NT2/D1 (cell line): Measurements from ENCODE around the gene RFPL4AL1.
"Not testable (repeated sequence)": the region's sequence is repeated elsewhere in the genome, so short reads cannot be mapped to it uniquely, and the experiment has no call there.

ENCODE experiments used
- DNase-seq: peaks from one replicate; pipeline ENCODE4 v3.0.0-alpha.2; 2011; ENCODE audit warnings: low read depth, low spot score
- H3K27me3 ChIP-seq: 2 replicates; pipeline ENCODE4 v1.6.0; 2011; ENCODE audit warnings: mild to moderate bottlenecking; ENCODE audit not compliant: insufficient read length, insufficient read depth
- H3K36me3 ChIP-seq: 2 replicates; pipeline ENCODE4 v1.6.1; 2011; ENCODE audit warnings: mild to moderate bottlenecking, low read length, mixed read lengths; ENCODE audit not compliant: insufficient read depth, insufficient read length
- H3K4me1 ChIP-seq: 2 replicates; pipeline ENCODE4 v1.5.1; 2011; ENCODE audit not compliant: insufficient read depth, insufficient read length
- H3K4me3 ChIP-seq: 2 replicates; pipeline ENCODE4 v1.5.1; 2011; ENCODE audit warnings: low read depth; ENCODE audit not compliant: insufficient read length
- H3K9ac ChIP-seq: 2 replicates; pipeline ENCODE4 v1.6.0; 2011; ENCODE audit warnings: low read depth; ENCODE audit not compliant: insufficient read length
- H3K9me3 ChIP-seq: 2 replicates; pipeline ENCODE4 v1.5.1; 2011; ENCODE audit warnings: mild to moderate bottlenecking, low read length; ENCODE audit not compliant: insufficient read depth
- SUZ12 ChIP-seq: IDR thresholded peaks from 2 replicates; pipeline ENCODE4 v1.6.1; 2011; ENCODE audit not compliant: insufficient read length, insufficient read depth; ENCODE audit errors: extremely low read depth
- YY1 ChIP-seq: IDR thresholded peaks from 2 replicates; pipeline ENCODE4 v1.6.1; 2011; ENCODE audit not compliant: insufficient read length, insufficient read depth
- ZNF274 ChIP-seq: IDR thresholded peaks from 2 replicates; pipeline ENCODE4 v1.6.1; 2011; ENCODE audit warnings: mild to moderate bottlenecking, low read depth, low read length

Gene RFPL4AL1

GRCh38 chr19:55766466-55766865 lies 2.5 kb upstream of the RFPL4AL1 start:
- H3K4me3 ChIP-seq = no peak overlapping the region
- no peaks in the 10 kb centered on the region for H3K36me3 ChIP-seq
- TF ChIP-seq SUZ12 (no peak), YY1 (no peak), ZNF274 (no peak)
- H3K27me3 ChIP-seq = no peaks in the 10 kb centered on the region
- no peak for DNase-seq
- H3K4me1 ChIP-seq = no peaks in the 10 kb centered on the region
- no peaks in the 10 kb centered on the region for H3K9me3 ChIP-seq
- no peak overlapping the region for H3K9ac ChIP-seq

GRCh38 chr19:55769632-55770031 lies 714 bp downstream of the RFPL4AL1 start:
- H3K4me3 ChIP-seq, H3K36me3 ChIP-seq, H3K9ac ChIP-seq, H3K27me3 ChIP-seq, H3K4me1 ChIP-seq, DNase-seq, H3K9me3 ChIP-seq: not testable (repeated sequence)

GRCh38 chr19:55777528-55777927 lies 8.6 kb downstream of the RFPL4AL1 start:
- H3K4me1 ChIP-seq = no peaks in the 10 kb centered on the region
- H3K9ac ChIP-seq = no peak overlapping the region
- no peaks in the 10 kb centered on the region for H3K9me3 ChIP-seq
- H3K4me3 ChIP-seq = no peak overlapping the region
- H3K27me3 ChIP-seq = no peaks in the 10 kb centered on the region
- DNase-seq = peak; percentile 11
- TF ChIP-seq ZNF274 (no peak), SUZ12 (no peak), YY1 (no peak)
- no peaks in the 10 kb centered on the region for H3K36me3 ChIP-seq

GRCh38 chr19:55778331-55778730 lies 9.4 kb downstream of the RFPL4AL1 start:
- Histone ChIP-seq H3K27me3 (no peaks in the 10 kb centered on the region), H3K4me1 (no peaks in the 10 kb centered on the region), H3K9ac (no peak overlapping the region), H3K9me3 (no peaks in the 10 kb centered on the region), H3K36me3 (no peaks in the 10 kb centered on the region), H3K4me3 (no peak overlapping the region)
- no peak for TF ChIP-seq SUZ12
- TF ChIP-seq ZNF274 = no peak
- TF ChIP-seq YY1 = no peak
- DNase-seq = no peak

- Histone ChIP-seq H3K4me3 (no peak overlapping the region), H3K36me3 (no peaks in the 10 kb centered on the region), H3K27me3 (no peaks in the 10 kb centered on the region), H3K9me3 (no peaks in the 10 kb centered on the region), H3K4me1 (no peaks in the 10 kb centered on the region), H3K9ac (no peak overlapping the region)
- DNase-seq = no peak
- no peak for TF ChIP-seq YY1
- TF ChIP-seq SUZ12 = no peak
- TF ChIP-seq ZNF274 = no peak
Measured at GRCh38 chr19:55781112-55781511, 12.2 kb downstream of the RFPL4AL1 start.

- Histone ChIP-seq H3K27me3 (no peaks in the 10 kb centered on the region), H3K4me1 (no peaks in the 10 kb centered on the region), H3K9me3 (no peaks in the 10 kb centered on the region), H3K36me3 (no peaks in the 10 kb centered on the region), H3K9ac (no peak overlapping the region), H3K4me3 (no peak overlapping the region)
- TF ChIP-seq YY1 (no peak), SUZ12 (no peak), ZNF274 (no peak)
- DNase-seq = no peak
Measured at GRCh38 chr19:55795021-55795420, 26.1 kb downstream of the RFPL4AL1 start.

- Histone ChIP-seq H3K9ac (no peak overlapping the region), H3K4me1 (no peaks in the 10 kb centered on the region), H3K27me3 (no peaks in the 10 kb centered on the region), H3K4me3 (no peak overlapping the region), H3K36me3 (no peaks in the 10 kb centered on the region), H3K9me3 (no peaks in the 10 kb centered on the region)
- no peak for TF ChIP-seq YY1
- no peak for TF ChIP-seq ZNF274
- no peak for TF ChIP-seq SUZ12
- DNase-seq = no peak
Measured at GRCh38 chr19:55801416-55801815, 32.5 kb downstream of the RFPL4AL1 start.

GRCh38 chr19:55802281-55802680 lies 33.4 kb downstream of the RFPL4AL1 start:
- Histone ChIP-seq H3K9me3 (no peaks in the 10 kb centered on the region), H3K27me3 (no peaks in the 10 kb centered on the region), H3K4me3 (no peak overlapping the region), H3K36me3 (no peaks in the 10 kb centered on the region), H3K4me1 (no peaks in the 10 kb centered on the region), H3K9ac (no peak overlapping the region)
- DNase-seq = no peak
- TF ChIP-seq ZNF274 (no peak), SUZ12 (no peak), YY1 (no peak)
